GM23338 (cell line): ENCODE measurements around the gene CSTB. TPM values are rescaled to one million over a fixed set of nuclear protein-coding genes. Genes with fewer than 3 reads are reported as not detected.
A peak's percentile ranks its signal among the peaks of the same experiment; 100 is the strongest.

ENCODE experiments used
- ATAC-seq: fragments of 200-7000 bp; cut with Tn5 transposase; 3 replicates; pipeline ENCODE4 v1.9.1; 2020
- DNase-seq: peaks from one replicate; pipeline ENCODE4 v3.0.0-alpha.2; 2015; ENCODE audit warnings: low spot score
- H2AFZ ChIP-seq: fragments of 200-600 bp; sonication (generic); 2 replicates; pipeline ENCODE4 v1.8.0; 2016; ENCODE audit warnings: antibody characterized with exemption, mild to moderate bottlenecking, moderate library complexity
- H3F3A ChIP-seq: fragments of 200-600 bp; sonication (generic); replicated peaks from 2 replicates; pipeline ENCODE4 v1.8.0; 2017; ENCODE audit warnings: antibody characterized with exemption, mixed run types, low read depth
- H3K27ac ChIP-seq: fragments of 200-600 bp; sonication (generic); 2 replicates; pipeline ENCODE4 v1.6.1; 2016; ENCODE audit warnings: low read depth
- H3K27me3 ChIP-seq: fragments of 200-600 bp; sonication (generic); 2 replicates; pipeline ENCODE4 v1.8.0; 2016; ENCODE audit warnings: mild to moderate bottlenecking, mixed run types, moderate library complexity; ENCODE audit not compliant: insufficient read depth
- H3K36me3 ChIP-seq: fragments of 200-600 bp; sonication (generic); 2 replicates; pipeline ENCODE4 v1.8.0; 2016; ENCODE audit warnings: mild to moderate bottlenecking; ENCODE audit not compliant: insufficient read depth
- H3K4me1 ChIP-seq: fragments of 200-600 bp; sonication (generic); 2 replicates; pipeline ENCODE4 v1.8.0; 2016; ENCODE audit warnings: mild to moderate bottlenecking, moderate library complexity; ENCODE audit not compliant: insufficient read depth
- H3K4me2 ChIP-seq: fragments of 200-600 bp; sonication (generic); 2 replicates; pipeline ENCODE4 v1.7.1; 2017; ENCODE audit warnings: mixed run types
- H3K4me3 ChIP-seq: fragments of 200-600 bp; sonication (generic); 2 replicates; pipeline ENCODE4 v1.6.1; 2016; ENCODE audit warnings: mixed run types
- H3K79me2 ChIP-seq: fragments of 200-600 bp; sonication (generic); replicated peaks from 2 replicates; pipeline ENCODE4 v1.8.0; 2017; ENCODE audit warnings: mild to moderate bottlenecking; ENCODE audit not compliant: insufficient read depth
- H3K9me2 ChIP-seq: fragments of 200-600 bp; sonication (generic); 2 replicates; pipeline ENCODE4 v1.8.0; 2017; ENCODE audit not compliant: insufficient read depth
- H4K20me1 ChIP-seq: fragments of 200-600 bp; sonication (generic); replicated peaks from 2 replicates; pipeline ENCODE4 v1.8.0; 2017; ENCODE audit warnings: mild to moderate bottlenecking; ENCODE audit not compliant: insufficient read depth
- H3K27ac Mint-ChIP-seq: 2 replicates; pipeline ENCODE4 v1.8.0; 2020; ENCODE audit warnings: inconsistent platforms, mild to moderate bottlenecking, moderate library complexity, mixed read lengths
- H3K27me3 Mint-ChIP-seq: 3 replicates; pipeline ENCODE4 v1.8.0; 2022; ENCODE audit warnings: low read depth, mild to moderate bottlenecking, moderate library complexity, mixed read lengths, inconsistent platforms; ENCODE audit not compliant: insufficient read depth, poor library complexity
- H3K36me3 Mint-ChIP-seq: 3 replicates; pipeline ENCODE4 v1.8.0; 2021; ENCODE audit warnings: low read depth, mild to moderate bottlenecking, inconsistent platforms, moderate library complexity, mixed read lengths
- H3K4me1 Mint-ChIP-seq: 3 replicates; pipeline ENCODE4 v1.8.0; 2020; ENCODE audit warnings: mild to moderate bottlenecking, inconsistent platforms, mixed read lengths
- H3K4me3 Mint-ChIP-seq: 3 replicates; pipeline ENCODE4 v1.8.0; 2021; ENCODE audit warnings: moderate library complexity, mild to moderate bottlenecking, inconsistent platforms, mixed read lengths
- H3K9me3 Mint-ChIP-seq: 3 replicates; pipeline ENCODE4 v1.8.0; 2020; ENCODE audit warnings: moderate library complexity, mild to moderate bottlenecking, inconsistent platforms, mixed read lengths
- CREB1 ChIP-seq: fragments of 250-450 bp; sonication (Bioruptor Pico); IDR thresholded peaks from 2 replicates; pipeline ENCODE4 v1.5.0; 2020; ENCODE audit warnings: low read depth, mild to moderate bottlenecking, moderate library complexity
- CTCF ChIP-seq, 2 experiments: fragments of 200-600 bp in 1 of 2; sonication (generic) in 1 of 2; conservative IDR thresholded peaks; 2 replicates each; pipeline versions ENCODE4 v1.5.1 to v1.6.1; 2016 to 2017; ENCODE audit warnings: antibody characterized with exemption in 2 of 2, low read depth in 2 of 2, mild to moderate bottlenecking in 2 of 2, moderate library complexity in 1 of 2
- ETS1 ChIP-seq: IDR thresholded peaks from 2 replicates; pipeline ENCODE4 v1.6.1; 2016; ENCODE audit warnings: antibody characterized with exemption
- EZH2 ChIP-seq: fragments of 200-600 bp; sonication (generic); IDR thresholded peaks from one replicate; pipeline ENCODE4 v1.8.0; 2017; ENCODE audit warnings: antibody characterized with exemption, mild to moderate bottlenecking, low read depth; ENCODE audit not compliant: unreplicated experiment
- EZH2phosphoT487 ChIP-seq: fragments of 200-600 bp; sonication (generic); IDR thresholded peaks from one replicate; pipeline ENCODE4 v1.8.1; 2018; ENCODE audit warnings: antibody characterized with exemption; ENCODE audit not compliant: unreplicated experiment
- JUNB ChIP-seq: IDR thresholded peaks from one replicate; pipeline ENCODE4 v1.6.1; 2016; ENCODE audit warnings: antibody characterized with exemption; ENCODE audit not compliant: unreplicated experiment
- NANOG ChIP-seq: IDR thresholded peaks from 2 replicates; pipeline ENCODE4 v1.6.1; 2016; ENCODE audit warnings: antibody characterized with exemption, borderline replicate concordance
- POLR2AphosphoS5 ChIP-seq: IDR thresholded peaks from 2 replicates; pipeline ENCODE4 v1.6.1; 2016; ENCODE audit warnings: antibody characterized with exemption, low read depth
- REST ChIP-seq: IDR thresholded peaks from one replicate; pipeline ENCODE4 v1.6.1; 2018; ENCODE audit warnings: antibody characterized with exemption; ENCODE audit not compliant: unreplicated experiment
- STAT1 ChIP-seq: IDR thresholded peaks from one replicate; pipeline ENCODE4 v1.6.1; 2016; ENCODE audit warnings: antibody characterized with exemption; ENCODE audit not compliant: unreplicated experiment
- ZNF114 ChIP-seq: fragments of 250-450 bp; sonication (Bioruptor Pico); IDR thresholded peaks from 2 replicates; pipeline ENCODE4 v1.5.0; 2020; ENCODE audit warnings: mild to moderate bottlenecking, moderate library complexity
- ZNF331 ChIP-seq: fragments of 250-450 bp; sonication (Bioruptor Pico); IDR thresholded peaks from 2 replicates; pipeline ENCODE4 v1.5.0; 2020; ENCODE audit warnings: low read depth, mild to moderate bottlenecking, moderate library complexity
- ZNF462 ChIP-seq: fragments of 250-450 bp; sonication (Bioruptor Pico); IDR thresholded peaks from 2 replicates; pipeline ENCODE4 v1.5.0; 2020; ENCODE audit warnings: mild to moderate bottlenecking, moderate library complexity
- polyA plus RNA-seq: library from polyadenylated mRNA; unstranded; fragments of >200 nt; fragmentation: Nextera tagmentation; extraction: Ambion mirVana; gene quantifications from 2 replicates; pipeline ENCODE4 v1.2.1, GENCODE V29; 2016
- total RNA-seq: library from RNA; depleted of rRNA; stranded (reverse); fragments of >200 nt; shearing (Covaris generic); gene quantifications from 2 replicates; pipeline ENCODE4 v1.2.3, GENCODE V29; 2014

CSTB gene
- total and polyA plus RNA-seq, 2 experiments from 2014 or later, result 10.0 to 142 TPM

- ATAC-seq (no peak), DNase-seq (no peak)
- Mint-ChIP-seq H3K4me1 (no peaks in the 10 kb centered on the region; the same call in 2 of the 3 replicates), H3K9me3 (no peaks in the 10 kb centered on the region), H3K27me3 (peaks cover 10% of the 10 kb centered on the region), H3K4me3 (no peak overlapping the region), H3K27ac (0 out of 2 replicates have a peak overlapping the region, but pooled peaks have one; percentile 20), H3K36me3 (peaks cover 37% of the 10 kb centered on the region)
- Histone ChIP-seq H2AFZ (no peak overlapping the region), H3K4me3 (no peak overlapping the region), H4K20me1 (no peaks in the 10 kb centered on the region; the same call in 1 of the 2 replicates), H3K9me2 (no peaks in the 10 kb centered on the region), H3K4me1 (no peaks in the 10 kb centered on the region), H3K27ac (no peak overlapping the region), H3F3A (0 out of 2 replicates have a peak, but pooled peaks cover 3% of the 10 kb centered on the region), H3K4me2 (no peak overlapping the region), H3K79me2 (no peaks in the 10 kb centered on the region), H3K27me3 (no peaks in the 10 kb centered on the region), H3K36me3 (peaks cover 6% of the 10 kb centered on the region; the same call in 1 of the 2 replicates)
- no peak for TF ChIP-seq CREB1 (CRISPR knock-in tag)
- no peak for TF ChIP-seq JUNB
- TF ChIP-seq EZH2, result no peak
- TF ChIP-seq EZH2phosphoT487, result no peak
- no peak for TF ChIP-seq REST
- TF ChIP-seq ZNF462, result no peak
- no peak for TF ChIP-seq STAT1
- TF ChIP-seq POLR2AphosphoS5, result no peak
- TF ChIP-seq NANOG, result no peak
- no peak for TF ChIP-seq CTCF (conservative IDR thresholded peaks at IDR 0.05; ENCODE audit: low read depth in 2 of 2)
- no peak for TF ChIP-seq ZNF331 (CRISPR knock-in tag)
- no peak for TF ChIP-seq ETS1
- no peak for TF ChIP-seq ZNF114 (CRISPR knock-in tag)
Observed at GRCh38 chr21:43806017-43806710, 30.1 kb upstream of the CSTB start.
